ENCODE results near the gene ZDHHC5. TPM values are rescaled to one million over a fixed set of nuclear protein-coding genes. Genes with fewer than 3 reads are reported as not detected.

Gene ZDHHC5
- total and polyA plus RNA-seq, 4 donors, result 28.7 to 63.2 (median 42.9) TPM

- peaks cover 0 to 4% (median 2%) of the 10 kb centered on the region in 4 donors for H3K9me3 ChIP-seq (ENCODE audit: control insufficient read depth in 4 of 4, insufficient read depth in 3 of 4, low read length in 3 of 4)
- H3K27me3 ChIP-seq (ENCODE audit: control insufficient read depth in 3 of 3, insufficient read depth in 3 of 3, low read length in 2 of 3), result no peaks in the 10 kb centered on the region
- peaks cover 0 to 6% (median 1%) of the 10 kb centered on the region in 4 donors for H3K36me3 ChIP-seq (ENCODE audit: control insufficient read depth in 4 of 4, insufficient read depth in 4 of 4, low read length in 4 of 4)
- no peak for ATAC-seq (ENCODE audit: insufficient read depth, low FRiP score)
- H3K4me1 ChIP-seq (ENCODE audit: control insufficient read depth in 5 of 5, insufficient read depth in 5 of 5, low read length in 5 of 5), result no peaks in the 10 kb centered on the region
- no peak overlapping the region for H3K4me3 ChIP-seq
- no peak for TF ChIP-seq CTCF (IDR thresholded peaks at IDR 0.05; ENCODE audit: control extremely low read depth, extremely low read depth)
- DNase-seq, result no peak
- no peak overlapping the region for H3K9ac ChIP-seq (ENCODE audit: insufficient read depth in 1 of 2, low read length in 2 of 2)
- no peak overlapping the region for H3K27ac ChIP-seq (ENCODE audit: low read depth in 1 of 2, low read length in 1 of 2)
These were observed 47.4 kb upstream of the ZDHHC5 start for GRCh38 chr11:57620467-57620866.

GRCh38 chr11:57622263-57622662 is 45.7 kb upstream of the ZDHHC5 start:
- Histone ChIP-seq H3K4me1 (ENCODE audit: control insufficient read depth in 5 of 5, insufficient read depth in 5 of 5, low read length in 5 of 5) (no peaks in the 10 kb centered on the region), H3K27me3 (ENCODE audit: control insufficient read depth in 3 of 3, insufficient read depth in 3 of 3, low read length in 2 of 3) (no peaks in the 10 kb centered on the region), H3K9me3 (ENCODE audit: control insufficient read depth in 4 of 4, insufficient read depth in 3 of 4, low read length in 3 of 4) (peaks cover 0 to 4% (median 2%) of the 10 kb centered on the region in 4 donors), H3K4me3 (no peak overlapping the region), H3K9ac (ENCODE audit: insufficient read depth in 1 of 2, low read length in 2 of 2) (no peak overlapping the region), H3K27ac (ENCODE audit: low read depth in 1 of 2, low read length in 1 of 2) (no peak overlapping the region), H3K36me3 (ENCODE audit: control insufficient read depth in 4 of 4, insufficient read depth in 4 of 4, low read length in 4 of 4) (no peaks in the 10 kb centered on the region)
- 56 to 79% methylated on average over 3 of the region's 3 CpGs for WGBS, 2 donors
- ATAC-seq (ENCODE audit: insufficient read depth, low FRiP score) (no peak), DNase-seq (no peak)
- no peak for TF ChIP-seq CTCF (IDR thresholded peaks at IDR 0.05; ENCODE audit: control extremely low read depth, extremely low read depth)

GRCh38 chr11:57624864-57625263 is 43.0 kb upstream of the ZDHHC5 start:
- Histone ChIP-seq H3K4me3 (no peak overlapping the region), H3K9me3 (ENCODE audit: control insufficient read depth in 4 of 4, insufficient read depth in 3 of 4, low read length in 3 of 4) (peaks cover 0 to under 1% (median 0%) of the 10 kb centered on the region in 4 donors), H3K27ac (ENCODE audit: low read depth in 1 of 2, low read length in 1 of 2) (no peak overlapping the region), H3K9ac (ENCODE audit: insufficient read depth in 1 of 2, low read length in 2 of 2) (no peak overlapping the region), H3K36me3 (ENCODE audit: control insufficient read depth in 4 of 4, insufficient read depth in 4 of 4, low read length in 4 of 4) (no peaks in the 10 kb centered on the region), H3K27me3 (ENCODE audit: control insufficient read depth in 3 of 3, insufficient read depth in 3 of 3, low read length in 2 of 3) (no peaks in the 10 kb centered on the region), H3K4me1 (ENCODE audit: control insufficient read depth in 5 of 5, insufficient read depth in 5 of 5, low read length in 5 of 5) (no peaks in the 10 kb centered on the region)
- TF ChIP-seq CTCF (IDR thresholded peaks at IDR 0.05; ENCODE audit: control extremely low read depth, extremely low read depth), result no peak
- no peak for ATAC-seq (ENCODE audit: insufficient read depth, low FRiP score)
- WGBS, 2 donors, result 85 to 95% methylated on average over 2 of the region's 2 CpGs
- no peak for DNase-seq

- H3K4me3 ChIP-seq, result no peak overlapping the region
- ATAC-seq (ENCODE audit: insufficient read depth, low FRiP score) (no peak), DNase-seq (no peak)
- TF ChIP-seq CTCF (IDR thresholded peaks at IDR 0.05; ENCODE audit: control extremely low read depth, extremely low read depth), result no peak
- no peaks in the 10 kb centered on the region for H3K27me3 ChIP-seq (ENCODE audit: control insufficient read depth in 3 of 3, insufficient read depth in 3 of 3, low read length in 2 of 3)
- peaks cover 0 to 3% (median 0%) of the 10 kb centered on the region in 5 donors for H3K4me1 ChIP-seq (ENCODE audit: control insufficient read depth in 5 of 5, insufficient read depth in 5 of 5, low read length in 5 of 5)
- whole genome bisulfite sequencing, 2 donors, result 67 to 78% methylated on average over 1 of the region's 1 CpG
- no peak overlapping the region for H3K9ac ChIP-seq (ENCODE audit: insufficient read depth in 1 of 2, low read length in 2 of 2)
- no peak overlapping the region for H3K27ac ChIP-seq (ENCODE audit: low read depth in 1 of 2, low read length in 1 of 2)
- no peaks in the 10 kb centered on the region for H3K9me3 ChIP-seq (ENCODE audit: control insufficient read depth in 4 of 4, insufficient read depth in 3 of 4, low read length in 3 of 4)
- peaks cover 0 to 1% (median 0%) of the 10 kb centered on the region in 4 donors for H3K36me3 ChIP-seq (ENCODE audit: control insufficient read depth in 4 of 4, insufficient read depth in 4 of 4, low read length in 4 of 4)
These were observed 41.0 kb upstream of the ZDHHC5 start for GRCh38 chr11:57626895-57627294.
